NCI-H510A (cell line): ENCODE results near the gene LEMD3.

Source experiments
- DNase-seq: peaks from one replicate; lab custom pipeline; 2025; lab: John Stamatoyannopoulos, UW

The LEMD3 gene

DNA sequence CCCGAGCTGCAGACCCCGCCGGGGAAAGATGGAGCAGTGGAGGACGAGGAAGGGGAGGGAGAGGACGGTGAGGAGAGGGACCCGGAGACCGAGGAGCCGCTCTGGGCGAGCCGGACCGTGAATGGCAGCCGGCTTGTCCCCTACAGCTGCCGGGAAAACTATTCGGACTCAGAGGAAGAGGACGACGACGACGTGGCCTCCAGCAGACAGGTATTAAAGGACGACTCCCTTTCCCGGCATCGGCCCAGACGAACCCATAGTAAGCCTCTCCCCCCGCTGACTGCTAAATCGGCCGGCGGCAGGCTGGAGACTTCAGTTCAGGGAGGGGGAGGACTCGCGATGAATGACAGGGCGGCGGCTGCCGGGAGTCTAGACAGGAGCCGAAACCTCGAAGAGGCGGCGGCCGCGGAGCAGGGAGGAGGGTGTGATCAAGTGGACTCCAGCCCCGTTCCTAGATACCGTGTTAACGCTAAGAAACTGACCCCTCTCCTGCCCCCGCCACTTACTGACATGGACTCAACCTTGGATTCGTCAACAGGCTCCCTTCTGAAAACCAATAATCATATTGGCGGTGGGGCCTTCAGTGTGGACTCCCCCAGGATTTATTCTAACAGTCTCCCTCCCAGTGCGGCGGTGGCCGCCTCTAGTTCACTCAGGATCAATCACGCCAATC is 962 bp downstream of the LEMD3 start:
- peak; percentile 49 for DNase-seq

DNA sequence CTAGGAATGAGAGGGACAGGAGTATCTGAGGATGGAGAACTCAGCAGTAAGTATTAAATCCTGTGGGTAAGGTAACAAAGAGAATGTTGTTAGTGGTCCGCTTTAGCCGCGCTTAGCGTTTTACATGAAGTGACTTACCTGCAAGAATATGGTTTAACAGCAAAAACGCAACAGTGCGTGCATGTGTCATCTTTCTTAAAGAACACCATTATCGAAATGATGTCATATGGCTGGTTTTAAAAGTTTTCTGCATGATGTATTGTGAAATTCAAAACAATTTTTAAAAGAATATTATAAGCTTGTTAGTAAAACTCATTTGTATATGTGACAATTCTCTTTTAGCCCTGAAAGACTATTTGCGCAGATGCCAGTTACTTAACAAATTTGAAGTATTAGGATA is 1.7 kb downstream of the LEMD3 start:
- no peak for DNase-seq

DNA sequence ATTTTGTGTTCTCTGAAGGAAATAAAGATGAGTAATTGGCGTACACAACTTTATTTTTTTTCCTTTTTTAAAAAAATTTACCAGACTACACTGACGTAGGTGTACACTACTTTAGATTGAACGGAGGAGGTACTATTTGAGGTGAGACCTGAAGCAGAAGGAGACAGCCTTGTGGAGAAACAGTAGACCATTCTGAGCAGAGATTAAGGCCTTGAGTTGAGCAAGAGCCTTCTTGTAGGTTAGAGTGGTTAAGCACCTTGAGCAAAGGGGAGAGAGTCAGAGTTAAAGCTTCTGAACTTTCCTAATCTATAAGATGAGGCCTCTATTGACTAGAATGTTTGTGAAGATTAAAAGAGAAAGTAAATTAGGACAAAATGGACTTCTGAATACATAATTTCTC is 2.5 kb downstream of the LEMD3 start:
- no peak for DNase-seq

DNA sequence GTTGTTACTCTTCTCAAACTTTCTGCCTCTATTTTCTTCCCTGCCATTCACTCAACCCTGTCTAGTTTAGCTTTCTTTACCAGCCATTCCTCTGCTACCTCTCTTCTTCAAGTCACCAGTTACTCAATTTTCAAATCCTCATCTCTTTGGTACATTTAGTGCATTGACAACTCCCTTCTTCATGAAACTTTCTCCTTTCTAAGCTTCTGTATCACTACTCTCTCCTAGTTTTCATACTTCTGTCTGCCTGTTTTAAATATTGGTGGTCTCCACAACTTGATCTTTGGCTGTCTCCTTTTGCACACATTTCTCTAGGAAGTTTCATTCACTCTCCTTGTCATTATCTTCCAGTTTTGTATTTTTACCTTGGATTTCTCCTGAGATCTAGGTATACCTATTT is 6.0 kb downstream of the LEMD3 start:
- no peak for DNase-seq

DNA sequence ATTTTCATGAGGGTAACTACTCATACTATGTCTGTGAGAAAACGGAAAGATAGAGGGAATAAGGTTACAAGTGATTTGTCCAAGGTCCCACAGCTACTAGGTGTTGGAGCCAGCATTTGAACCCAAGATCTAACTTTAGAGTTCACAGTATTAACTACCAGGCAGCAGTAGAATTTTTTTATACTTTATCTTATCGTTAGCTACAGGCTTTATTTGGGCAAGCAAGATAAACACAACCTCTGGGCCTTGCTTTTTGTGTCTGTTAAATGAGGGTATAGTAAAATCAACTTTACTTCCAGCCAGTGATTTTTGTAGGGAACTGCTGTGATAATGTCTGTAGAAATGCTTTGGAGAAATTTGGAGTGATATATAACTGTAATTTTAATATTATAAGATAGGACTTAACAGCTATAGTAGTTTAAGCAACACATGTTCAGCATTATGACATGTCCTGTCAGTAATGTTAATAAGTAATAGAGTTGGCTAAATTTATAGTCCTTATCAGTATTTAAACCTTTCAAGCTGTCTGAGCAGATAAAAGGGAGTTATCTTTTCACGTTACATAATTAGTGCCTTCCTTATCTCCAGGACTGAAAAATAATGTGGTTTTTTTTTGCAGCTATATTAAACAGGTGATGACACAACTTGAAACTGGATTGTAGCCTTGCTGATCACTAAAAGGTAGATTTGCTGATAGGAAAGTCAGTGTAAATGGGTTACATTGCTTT is 12.8 kb downstream of the LEMD3 start:
- no peak for DNase-seq

DNA sequence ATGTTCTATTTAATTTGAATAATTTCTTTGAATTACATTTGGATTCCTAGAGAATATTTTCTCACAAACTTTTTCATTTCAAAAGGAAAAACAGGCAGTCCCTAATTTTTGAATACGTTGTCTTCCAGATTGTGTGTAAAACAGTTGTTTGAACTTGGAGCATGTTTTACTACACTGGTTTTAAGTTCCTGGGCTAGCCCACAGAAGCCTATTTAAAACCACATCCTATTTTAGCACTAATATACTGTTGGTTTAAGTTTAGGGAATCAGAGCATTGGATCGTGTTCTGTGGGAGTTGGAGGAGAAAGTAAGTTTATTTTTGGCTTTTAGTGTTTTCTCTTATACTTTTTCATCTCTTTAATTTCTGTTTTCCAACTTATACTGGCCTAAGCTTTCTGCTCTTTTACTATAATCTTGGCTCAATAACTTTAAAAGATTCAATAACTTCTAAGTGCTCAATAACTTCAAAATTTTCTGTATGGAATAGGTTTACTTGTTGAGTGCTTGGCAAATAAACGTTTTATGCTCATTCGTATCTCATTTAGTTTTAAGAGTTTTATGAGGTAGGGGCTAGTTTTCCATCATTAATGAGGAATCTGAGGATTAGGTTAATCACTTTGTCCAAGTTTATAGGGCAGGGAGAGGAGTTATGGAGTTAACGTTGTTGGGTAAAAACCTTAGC is 14.9 kb downstream of the LEMD3 start:
- DNase-seq = no peak

DNA sequence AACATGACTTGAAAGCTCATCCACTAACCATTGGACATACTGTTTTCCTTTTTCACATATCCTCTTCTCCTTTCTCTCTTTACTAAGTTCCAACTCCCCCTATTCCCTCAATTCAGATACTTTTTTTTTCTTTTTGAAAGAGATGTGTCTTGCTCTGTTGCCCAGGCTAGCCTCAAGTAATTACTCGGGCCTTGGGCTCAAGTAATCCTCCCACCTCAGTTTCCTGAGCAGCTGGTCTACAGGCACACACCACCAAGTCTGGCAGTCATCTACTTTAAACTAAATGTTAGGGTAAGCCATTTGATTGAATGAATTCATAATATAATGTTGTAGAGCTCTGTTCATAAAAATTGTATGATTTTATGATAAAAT is 15.5 kb downstream of the LEMD3 start:
- no peak for DNase-seq

DNA sequence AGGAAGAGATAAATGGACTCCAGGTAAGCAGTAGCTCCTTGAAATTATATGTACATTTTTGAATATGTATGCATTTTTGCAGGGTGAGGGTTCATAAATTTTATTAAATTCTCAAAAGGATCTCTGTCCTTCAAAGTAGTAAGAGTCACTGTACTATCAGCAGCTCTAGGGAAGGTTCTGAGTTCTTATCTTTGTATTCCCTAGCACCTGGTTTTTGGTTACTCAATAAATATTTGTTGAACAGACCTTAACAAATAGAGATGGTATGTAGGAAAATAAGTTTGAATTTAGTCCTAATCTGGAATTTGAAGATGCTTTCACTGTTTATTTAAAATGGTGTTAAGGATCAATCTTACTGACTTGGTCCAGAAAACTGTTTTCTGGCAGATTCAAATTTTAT is 18.3 kb downstream of the LEMD3 start:
- no peak for DNase-seq

DNA sequence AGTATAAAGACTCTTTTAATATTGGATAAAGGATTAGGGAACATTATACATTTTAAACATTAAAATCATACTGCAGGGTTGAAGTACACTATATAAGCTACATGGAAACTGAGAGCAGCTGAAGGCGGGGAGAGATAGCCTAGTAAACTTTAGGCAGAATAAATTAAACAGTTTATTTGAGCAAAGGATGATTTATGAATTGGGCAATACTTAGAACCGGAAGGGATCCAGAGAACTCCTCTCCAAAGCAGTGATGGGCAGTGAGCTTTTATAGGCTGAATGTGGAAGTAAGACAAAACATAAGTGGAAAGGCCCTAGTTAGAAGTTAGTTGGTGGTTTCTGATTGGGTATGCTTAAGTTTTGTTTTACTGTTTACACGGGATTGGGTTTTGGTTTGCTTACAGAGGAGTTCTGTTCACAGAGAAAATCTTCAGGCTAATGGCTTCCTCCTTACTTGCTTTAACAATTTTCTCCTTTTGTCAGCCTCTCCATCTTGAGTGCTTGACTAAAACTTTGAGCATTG is 18.9 kb downstream of the LEMD3 start:
- no peak for DNase-seq

DNA sequence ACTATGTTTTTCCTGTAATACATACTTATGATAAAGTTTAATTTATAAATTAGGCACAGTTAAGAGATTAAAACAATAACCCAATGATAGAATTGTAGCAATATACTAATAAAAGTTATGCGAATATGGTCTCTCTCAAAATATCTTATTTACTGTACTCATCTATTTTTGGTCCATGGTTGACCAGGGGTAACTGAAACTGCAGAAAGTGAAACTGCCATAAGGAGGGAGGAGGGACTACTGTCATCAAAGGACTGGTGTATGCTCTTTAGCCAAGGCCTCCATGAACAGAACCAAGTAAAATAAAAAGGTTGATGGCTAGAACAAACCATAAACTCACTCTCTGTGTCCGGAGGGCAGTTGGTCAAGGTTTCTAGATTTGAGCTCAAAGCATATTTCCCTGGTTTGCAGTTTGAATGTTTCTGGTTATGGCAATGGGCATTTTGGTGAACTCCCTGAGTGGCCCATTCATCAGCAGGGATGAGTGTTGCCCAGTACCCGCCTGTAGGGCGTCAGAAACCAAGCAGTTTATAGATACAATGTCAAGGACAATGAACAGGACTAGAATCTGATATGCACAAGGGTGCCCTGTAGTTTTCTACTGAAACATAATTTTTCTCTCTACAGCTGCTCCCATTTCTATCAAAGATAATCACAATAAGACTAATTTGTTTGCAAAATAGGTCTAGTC is 19.8 kb downstream of the LEMD3 start:
- no peak for DNase-seq

DNA sequence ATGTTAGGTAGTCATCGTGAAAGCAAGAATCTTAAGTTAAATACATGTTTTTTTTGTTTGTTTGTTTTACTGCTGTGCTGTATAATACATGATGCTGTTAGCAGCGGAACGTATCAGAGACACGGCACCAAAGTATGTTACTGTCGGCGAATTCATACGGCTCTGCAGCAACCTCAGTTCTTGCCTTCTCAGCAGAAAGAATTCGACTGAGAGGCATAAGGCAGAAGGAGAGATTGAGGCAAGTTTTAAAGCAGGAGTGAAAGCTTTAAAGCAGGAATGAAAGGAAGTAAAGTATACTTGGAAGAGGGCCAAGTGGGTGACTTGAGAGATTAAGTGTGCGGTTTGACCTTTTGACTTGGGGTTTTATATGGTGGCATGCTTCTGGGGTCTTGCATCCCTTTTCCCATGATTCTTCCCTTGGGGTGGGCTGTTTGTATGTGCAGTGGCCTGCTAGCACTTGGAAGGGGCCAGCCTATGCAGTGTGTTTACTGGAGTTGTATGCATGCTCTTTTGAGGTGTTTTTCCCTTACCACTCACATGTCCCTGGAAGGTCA is 23.7 kb downstream of the LEMD3 start:
- no peak for DNase-seq

DNA sequence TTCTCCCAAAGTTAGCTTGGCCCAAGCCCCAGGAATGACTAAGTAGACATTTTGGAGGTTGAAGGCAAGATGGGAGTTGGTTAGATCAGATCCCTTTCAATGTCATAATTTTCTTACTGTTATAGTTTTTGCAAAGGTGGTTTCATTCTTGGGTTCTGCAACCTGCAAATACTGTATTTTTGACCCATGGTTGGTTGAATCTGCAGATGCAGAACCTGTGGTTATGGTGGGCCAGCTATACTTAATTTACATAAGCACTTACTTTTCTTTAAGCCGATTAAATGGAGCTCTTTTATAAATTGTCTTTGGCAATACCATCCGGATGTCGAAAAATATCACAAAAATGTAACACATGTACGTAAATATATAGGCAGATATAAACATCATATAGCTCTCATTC is 25.6 kb downstream of the LEMD3 start:
- no peak for DNase-seq

DNA sequence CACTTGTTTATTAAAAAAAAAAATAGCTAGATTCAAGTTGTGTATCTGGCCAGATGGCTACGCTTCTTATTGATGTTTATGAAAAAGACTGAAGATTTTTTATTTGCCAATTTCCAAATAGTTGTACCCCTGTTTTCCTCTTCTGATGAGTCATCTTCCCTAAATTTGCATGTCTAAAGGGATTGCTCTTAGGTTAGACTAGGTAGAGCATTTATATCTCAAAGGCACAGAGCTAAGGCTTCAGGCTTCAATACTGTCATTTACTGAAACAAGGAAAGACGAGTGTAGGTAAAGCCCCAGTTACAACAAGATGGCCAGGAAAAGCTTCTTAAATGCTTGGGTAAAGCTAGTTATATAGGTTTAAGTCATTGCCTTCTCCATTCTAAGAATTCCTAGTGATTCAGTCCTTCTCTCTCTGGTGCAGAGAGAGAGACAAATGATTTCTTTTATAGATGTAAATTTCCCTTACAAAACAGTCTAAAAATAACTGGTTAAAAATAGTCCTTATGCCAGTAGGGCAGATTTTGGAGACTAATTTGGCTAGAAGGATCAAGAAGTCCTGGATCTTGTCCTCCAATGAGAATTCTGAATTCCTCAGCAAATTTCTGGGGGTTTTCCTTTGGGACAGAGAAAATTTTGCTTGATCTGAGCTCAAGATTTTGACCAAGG is 26.1 kb downstream of the LEMD3 start:
- no peak for DNase-seq

DNA sequence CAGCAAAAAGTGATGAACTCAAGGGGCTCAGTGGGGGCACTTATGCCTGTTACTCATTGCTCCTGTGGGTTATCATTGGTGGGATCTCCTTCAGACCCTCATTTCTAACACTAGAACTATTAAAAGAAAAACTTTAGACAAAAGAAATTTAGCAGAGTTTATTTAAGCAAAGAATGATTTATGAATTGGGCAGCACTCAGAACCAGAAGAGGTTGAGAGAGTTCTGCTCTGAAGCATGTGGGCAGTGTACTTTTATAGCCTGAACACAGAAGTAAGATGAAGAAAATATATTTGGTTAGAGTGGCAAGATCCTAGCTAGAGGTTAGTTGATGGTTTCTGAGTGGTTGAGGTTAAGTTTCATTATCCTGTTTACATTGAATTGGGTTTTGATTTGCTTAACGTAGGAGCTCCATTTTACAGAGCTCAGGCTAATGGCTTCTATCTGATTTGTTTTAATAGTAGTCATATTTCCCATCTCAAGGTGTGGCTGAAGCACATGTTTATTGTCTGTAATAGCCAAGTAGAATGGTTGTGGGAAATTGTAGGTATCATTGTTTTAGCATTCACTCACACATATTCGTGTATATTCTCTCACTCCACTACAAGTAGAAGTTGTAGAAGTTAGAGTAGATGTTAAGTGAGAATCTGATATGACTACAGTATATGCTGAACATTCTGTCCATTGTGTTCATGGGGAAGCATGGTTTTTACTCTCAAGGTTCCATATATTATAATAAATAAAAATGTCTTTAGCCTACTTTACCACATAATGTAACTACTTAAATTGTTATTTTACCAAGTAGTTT is 27.6 kb downstream of the LEMD3 start:
- DNase-seq = no peak

DNA sequence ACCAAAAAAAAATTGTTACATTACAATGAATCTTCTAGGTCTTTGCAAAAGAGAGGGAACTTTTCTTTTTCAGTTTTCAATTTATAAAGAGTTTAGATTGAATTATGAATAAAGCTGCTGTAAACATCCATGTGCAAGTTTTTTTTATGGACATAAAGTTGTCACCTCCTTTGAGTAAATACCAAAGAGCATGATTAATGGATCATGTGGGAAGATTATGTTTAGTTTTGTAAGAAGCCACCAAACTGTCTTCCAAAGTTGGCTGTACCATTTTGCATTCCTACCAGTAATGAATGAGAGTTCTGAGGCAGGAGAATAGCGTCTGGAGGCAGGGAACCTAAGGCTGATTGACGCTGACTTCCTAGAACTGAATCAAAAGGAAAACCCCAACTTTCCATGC is 30.2 kb downstream of the LEMD3 start:
- no peak for DNase-seq

DNA sequence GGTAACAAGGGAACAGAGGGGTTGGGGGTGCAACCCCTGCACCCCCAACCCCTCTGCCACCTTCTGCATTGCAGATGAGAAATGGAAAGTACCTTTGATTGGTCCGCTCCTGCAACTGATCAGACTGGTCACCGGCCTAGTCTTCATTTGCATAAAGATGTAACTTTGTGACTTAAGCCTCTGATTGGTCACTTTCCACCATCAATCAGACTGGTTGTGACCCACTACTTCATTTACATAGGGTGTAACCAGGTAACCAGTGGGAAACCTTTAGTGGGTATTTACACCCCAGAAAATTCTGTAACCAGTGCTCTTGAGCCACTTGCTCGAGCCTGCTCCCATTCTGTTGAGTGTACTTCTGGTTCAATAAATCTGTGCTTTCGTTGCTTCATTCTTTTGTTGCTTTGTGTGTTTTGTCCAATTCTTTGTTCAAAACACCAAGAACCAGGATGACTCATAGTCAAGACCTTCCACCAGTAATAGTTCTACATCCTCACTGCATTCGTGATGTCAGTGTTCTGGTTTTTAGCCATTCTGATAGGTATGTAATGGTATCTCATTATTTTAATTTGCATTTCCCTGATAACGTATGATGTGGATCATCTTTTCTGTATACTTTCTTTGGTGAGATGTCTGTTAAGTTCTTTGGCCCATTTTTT is 30.8 kb downstream of the LEMD3 start:
- no peak for DNase-seq

DNA sequence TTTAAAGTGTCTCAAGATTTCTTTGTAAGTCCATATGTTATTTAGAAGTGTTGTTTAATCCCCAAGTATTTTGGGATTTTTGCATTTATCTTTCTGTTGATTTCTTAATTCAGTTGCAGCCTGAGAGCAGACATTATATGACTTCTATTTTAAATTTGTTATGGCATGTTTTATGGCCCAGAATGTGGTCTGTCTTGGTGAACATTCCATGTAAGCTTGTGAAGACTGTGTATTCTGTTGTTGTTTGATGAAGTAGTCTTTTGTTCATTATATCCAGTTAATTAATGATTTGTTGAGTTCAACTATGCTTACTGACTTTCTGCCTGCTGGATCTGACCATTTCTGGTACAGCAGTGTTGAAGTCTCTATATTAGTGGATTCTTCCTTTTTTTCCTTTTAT is 34.0 kb downstream of the LEMD3 start:
- no peak for DNase-seq

DNA sequence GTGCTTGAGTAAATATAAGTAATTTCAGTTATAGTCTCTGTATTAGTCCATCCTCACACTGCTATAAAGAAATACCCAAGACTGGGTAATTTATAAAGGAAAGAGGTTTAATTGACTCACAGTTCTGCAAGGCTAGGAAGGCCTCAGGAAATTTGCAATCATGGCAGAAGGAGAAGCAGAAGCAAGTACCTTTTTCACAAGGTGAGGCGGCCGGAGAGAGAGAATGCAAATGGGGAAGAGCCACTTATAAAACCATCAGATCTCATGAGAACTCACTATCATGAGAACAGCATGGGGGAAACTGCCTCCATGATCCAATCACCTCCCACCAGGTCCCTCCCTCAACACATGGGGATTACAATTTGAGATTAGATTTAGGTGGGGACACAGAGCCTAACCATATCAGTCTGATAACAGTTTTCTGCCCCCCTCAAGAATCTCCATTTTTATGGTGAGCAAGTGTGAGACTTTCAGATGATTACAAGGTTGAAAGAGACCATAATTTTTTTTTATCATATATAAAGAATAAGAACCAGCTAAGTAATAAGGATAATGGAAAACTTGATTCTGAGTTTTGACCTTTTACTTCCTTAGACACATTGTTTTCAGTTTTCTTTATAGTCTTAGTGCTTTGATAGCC is 35.6 kb downstream of the LEMD3 start:
- no peak for DNase-seq

DNA sequence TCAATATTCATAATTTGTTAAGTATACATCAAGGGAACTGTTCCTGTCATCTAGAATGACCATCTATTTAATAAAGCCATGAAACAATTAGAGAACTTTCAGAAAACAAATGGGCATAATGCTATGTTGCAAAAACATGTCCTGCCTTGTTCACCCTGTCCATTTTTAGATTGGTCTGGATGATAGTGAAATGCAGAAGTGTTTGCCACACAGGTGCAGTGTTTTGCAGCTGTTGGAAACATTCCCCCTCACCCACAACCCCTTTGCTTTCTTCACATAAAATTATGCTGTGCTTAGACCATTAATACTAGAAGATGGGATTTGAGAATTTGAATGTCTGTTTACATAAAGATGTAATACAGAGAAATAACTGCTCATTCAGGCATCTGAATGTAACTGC is 36.5 kb downstream of the LEMD3 start:
- no peak for DNase-seq

DNA sequence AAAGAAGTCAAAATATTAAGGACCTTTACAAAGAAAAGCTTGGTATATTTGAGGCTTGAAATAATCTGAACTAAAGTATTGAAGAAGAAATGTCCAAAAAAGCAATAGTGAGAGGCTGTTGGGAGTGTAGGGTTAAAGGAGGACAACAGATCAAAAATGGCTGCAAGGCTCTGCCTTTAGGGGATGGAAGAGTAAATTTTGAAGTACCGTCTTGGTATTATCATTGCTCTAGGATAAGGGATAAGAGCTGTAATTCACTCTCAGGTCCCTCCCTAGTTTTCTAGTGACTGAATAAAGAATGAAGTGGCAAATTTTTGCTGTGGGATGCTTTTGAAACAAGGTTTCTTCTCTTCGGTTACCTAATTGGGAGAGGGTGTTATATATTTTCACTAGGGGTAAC is 38.7 kb downstream of the LEMD3 start:
- no peak for DNase-seq
